ENCODE measurements around the gene MSI2.

DNA sequence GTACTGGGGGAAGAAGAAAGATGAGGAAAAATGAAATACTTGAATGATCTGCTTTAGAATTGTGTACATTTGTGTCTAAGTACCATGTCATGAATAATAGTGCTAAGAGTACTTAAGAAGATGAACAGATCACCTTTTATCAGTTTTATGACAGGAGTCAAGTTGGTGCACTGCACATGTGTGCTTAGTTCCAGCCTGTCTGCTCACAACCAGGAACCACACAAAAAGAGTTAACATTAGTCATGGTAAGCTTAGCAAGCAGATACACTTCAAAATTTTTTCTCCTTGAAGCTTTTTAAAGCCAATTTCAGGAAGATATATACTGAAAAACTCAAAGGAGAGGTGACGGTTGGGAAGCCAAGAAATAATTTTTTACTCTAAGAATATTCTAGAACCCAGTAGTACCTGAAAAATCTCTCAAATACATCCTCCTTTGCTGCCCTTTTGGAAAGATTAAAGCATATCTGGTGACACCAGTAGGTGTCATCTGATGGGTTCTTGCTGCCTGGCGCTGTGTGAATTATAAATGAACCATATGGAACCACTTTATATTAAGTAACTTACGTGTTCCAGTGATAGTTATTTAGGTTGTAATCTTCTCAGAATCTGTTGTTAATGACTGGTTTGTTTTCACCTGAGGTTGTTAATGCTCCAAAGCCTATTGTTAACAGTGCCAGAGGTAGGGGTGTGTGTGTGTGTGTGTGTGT, 93.4 kb downstream of the MSI2 start:
- TF ChIP-seq, protein P1, sequence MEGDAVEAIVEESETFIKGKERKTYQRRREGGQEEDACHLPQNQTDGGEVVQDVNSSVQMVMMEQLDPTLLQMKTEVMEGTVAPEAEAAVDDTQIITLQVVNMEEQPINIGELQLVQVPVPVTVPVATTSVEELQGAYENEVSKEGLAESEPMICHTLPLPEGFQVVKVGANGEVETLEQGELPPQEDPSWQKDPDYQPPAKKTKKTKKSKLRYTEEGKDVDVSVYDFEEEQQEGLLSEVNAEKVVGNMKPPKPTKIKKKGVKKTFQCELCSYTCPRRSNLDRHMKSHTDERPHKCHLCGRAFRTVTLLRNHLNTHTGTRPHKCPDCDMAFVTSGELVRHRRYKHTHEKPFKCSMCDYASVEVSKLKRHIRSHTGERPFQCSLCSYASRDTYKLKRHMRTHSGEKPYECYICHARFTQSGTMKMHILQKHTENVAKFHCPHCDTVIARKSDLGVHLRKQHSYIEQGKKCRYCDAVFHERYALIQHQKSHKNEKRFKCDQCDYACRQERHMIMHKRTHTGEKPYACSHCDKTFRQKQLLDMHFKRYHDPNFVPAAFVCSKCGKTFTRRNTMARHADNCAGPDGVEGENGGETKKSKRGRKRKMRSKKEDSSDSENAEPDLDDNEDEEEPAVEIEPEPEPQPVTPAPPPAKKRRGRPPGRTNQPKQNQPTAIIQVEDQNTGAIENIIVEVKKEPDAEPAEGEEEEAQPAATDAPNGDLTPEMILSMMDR (IDR thresholded peaks at IDR 0.05), result no peak
- TF ChIP-seq POLR2A (IDR thresholded peaks at IDR 0.05), result no peak
